ENCODE data around the gene RCCD1. TPM values are rescaled to one million over a fixed set of nuclear protein-coding genes. Genes with fewer than 3 reads are reported as not detected.

Gene RCCD1
- total RNA-seq, 1 donor from 2014 or later, result 23.0 TPM

- Mint-ChIP-seq H3K4me1 (ENCODE audit: low read depth) (peaks cover 27% of the 10 kb centered on the region), H3K36me3 (ENCODE audit: insufficient read depth) (peaks cover 11% of the 10 kb centered on the region), H3K9me3 (ENCODE audit: low read depth) (no peaks in the 10 kb centered on the region), H3K4me3 (ENCODE audit: low read depth) (peak overlapping the region; percentile 16), H3K27ac (peak overlapping the region; percentile 80), H3K27me3 (no peaks in the 10 kb centered on the region)
- TF ChIP-seq CTCF (IDR thresholded peaks at IDR 0.05; ENCODE audit: unreplicated experiment), result no peak
- no peak for DNase-seq (ENCODE audit: low spot score, unreplicated experiment)
Measured at GRCh38 chr15:90987561-90988141, 33.0 kb downstream of the RCCD1 start.

- no peak for TF ChIP-seq CTCF (IDR thresholded peaks at IDR 0.05; ENCODE audit: unreplicated experiment)
- no peak for DNase-seq (ENCODE audit: low spot score, unreplicated experiment)
- Mint-ChIP-seq H3K4me1 (ENCODE audit: low read depth) (peaks cover 31% of the 10 kb centered on the region), H3K36me3 (ENCODE audit: insufficient read depth) (peaks cover 6% of the 10 kb centered on the region), H3K27ac (peak overlapping the region; percentile 18), H3K27me3 (no peaks in the 10 kb centered on the region), H3K4me3 (ENCODE audit: low read depth) (peak overlapping the region; percentile 3), H3K9me3 (ENCODE audit: low read depth) (no peaks in the 10 kb centered on the region)
Measured at GRCh38 chr15:90988296-90988695, 33.6 kb downstream of the RCCD1 start.

GRCh38 chr15:90989040-90989768 is 34.5 kb downstream of the RCCD1 start:
- peaks cover 1% of the 10 kb centered on the region for H3K36me3 Mint-ChIP-seq (ENCODE audit: insufficient read depth)
- H3K9me3 Mint-ChIP-seq (ENCODE audit: low read depth), result no peaks in the 10 kb centered on the region
- H3K4me1 Mint-ChIP-seq (ENCODE audit: low read depth), result peaks cover 32% of the 10 kb centered on the region
- H3K27ac Mint-ChIP-seq, result peak overlapping the region; percentile 52
- H3K27me3 Mint-ChIP-seq, result no peaks in the 10 kb centered on the region
- TF ChIP-seq CTCF (IDR thresholded peaks at IDR 0.05; ENCODE audit: unreplicated experiment), result no peak
- no peak for DNase-seq (ENCODE audit: low spot score, unreplicated experiment)
- no peak overlapping the region for H3K4me3 Mint-ChIP-seq (ENCODE audit: low read depth)

- Mint-ChIP-seq H3K9me3 (ENCODE audit: low read depth) (no peaks in the 10 kb centered on the region), H3K4me3 (ENCODE audit: low read depth) (no peak overlapping the region), H3K4me1 (ENCODE audit: low read depth) (peaks cover 38% of the 10 kb centered on the region), H3K27me3 (no peaks in the 10 kb centered on the region), H3K36me3 (ENCODE audit: insufficient read depth) (no peaks in the 10 kb centered on the region), H3K27ac (no peak overlapping the region)
- TF ChIP-seq CTCF (IDR thresholded peaks at IDR 0.05; ENCODE audit: unreplicated experiment), result no peak
- DNase-seq (ENCODE audit: low spot score, unreplicated experiment), result no peak
Measured at GRCh38 chr15:90990446-90990845, 35.8 kb downstream of the RCCD1 start.

- Mint-ChIP-seq H3K4me1 (ENCODE audit: low read depth) (peaks cover 39% of the 10 kb centered on the region), H3K36me3 (ENCODE audit: insufficient read depth) (no peaks in the 10 kb centered on the region), H3K9me3 (ENCODE audit: low read depth) (no peaks in the 10 kb centered on the region), H3K4me3 (ENCODE audit: low read depth) (peak overlapping the region; percentile 54), H3K27ac (peak overlapping the region; percentile 98), H3K27me3 (no peaks in the 10 kb centered on the region)
- no peak for DNase-seq (ENCODE audit: low spot score, unreplicated experiment)
- TF ChIP-seq CTCF (IDR thresholded peaks at IDR 0.05; ENCODE audit: unreplicated experiment), result no peak
Measured at GRCh38 chr15:90991587-90992285, 37.1 kb downstream of the RCCD1 start.

All from progenitor cell of endocrine pancreas (in vitro differentiated cells).